HEK293 (cell line): ENCODE data around the gene SLAMF6.

Experiments
- CTCF ChIP-seq: fragments of 450-650 bp; formaldehyde crosslinking; IDR thresholded peaks from 2 replicates; pipeline ENCODE4 v1.5.1; 2016; ENCODE audit warnings: missing biosample characterization, missing genetic modification characterization
- KLF1 ChIP-seq: fragments of 450-650 bp; formaldehyde crosslinking; IDR thresholded peaks from 2 replicates; pipeline ENCODE4 v1.5.1; 2016; ENCODE audit warnings: missing biosample characterization, missing genetic modification characterization
- PBX3 ChIP-seq: sonication (generic); formaldehyde crosslinking; IDR thresholded peaks from 2 replicates; pipeline ENCODE4 v1.8.1; 2022; ENCODE audit warnings: mild to moderate bottlenecking, moderate library complexity, missing genetic modification reagents
- REST ChIP-seq: fragments of 450-650 bp; formaldehyde crosslinking; IDR thresholded peaks from 2 replicates; pipeline ENCODE4 v1.5.1; 2016; ENCODE audit warnings: missing biosample characterization, missing genetic modification characterization
- SCRT2 ChIP-seq: fragments of 450-650 bp; formaldehyde crosslinking; IDR thresholded peaks from 2 replicates; pipeline ENCODE4 v1.5.1; 2016; ENCODE audit warnings: missing biosample characterization, missing genetic modification characterization
- TRIM28 ChIP-seq: IDR thresholded peaks from 2 replicates; pipeline ENCODE4 v1.6.1; 2011; ENCODE audit warnings: low read length, control low read depth, borderline replicate concordance
- ZBTB20 ChIP-seq: fragments of 450-650 bp; formaldehyde crosslinking; IDR thresholded peaks from 2 replicates; pipeline ENCODE4 v1.5.1; 2016; ENCODE audit warnings: missing biosample characterization, missing genetic modification characterization
- ZNF121 ChIP-seq: fragments of 450-650 bp; formaldehyde crosslinking; IDR thresholded peaks from 2 replicates; pipeline ENCODE4 v1.5.1; 2016; ENCODE audit warnings: missing biosample characterization, missing genetic modification characterization
- ZNF24 ChIP-seq: fragments of 450-650 bp; formaldehyde crosslinking; IDR thresholded peaks from 2 replicates; pipeline ENCODE4 v1.5.1; 2016; ENCODE audit warnings: missing biosample characterization, missing genetic modification characterization
- ZNF274 ChIP-seq, 2 experiments: fragments of 200-500 bp in 1 of 2; fragments of 450-650 bp in 1 of 2; sonication (Bioruptor generic) in 1 of 2; formaldehyde crosslinking in 1 of 2; IDR thresholded peaks; 2 replicates each; pipeline versions ENCODE4 v1.5.1 to v1.6.1; 2014 to 2016; ENCODE audit warnings: borderline replicate concordance in 1 of 2, inconsistent platforms in 1 of 2, low read length in 1 of 2, missing biosample characterization in 1 of 2, missing genetic modification characterization in 1 of 2
- ZNF398 ChIP-seq: fragments of 450-650 bp; formaldehyde crosslinking; IDR thresholded peaks from 2 replicates; pipeline ENCODE4 v1.5.1; 2017; ENCODE audit warnings: missing biosample characterization, missing genetic modification characterization
- ZNF473 ChIP-seq: fragments of 450-650 bp; formaldehyde crosslinking; IDR thresholded peaks from 2 replicates; pipeline ENCODE4 v1.5.1; 2017; ENCODE audit warnings: missing biosample characterization, missing genetic modification characterization
- ZXDB ChIP-seq: fragments of 450-650 bp; formaldehyde crosslinking; IDR thresholded peaks from 2 replicates; pipeline ENCODE4 v1.5.1; 2016; ENCODE audit warnings: missing biosample characterization, missing genetic modification characterization

- TF ChIP-seq ZXDB (no peak), ZNF274 (IDR thresholded peaks at IDR 0.05; ENCODE audit: low read length) (no peak), ZNF274 (tag by site-specific recombination; IDR thresholded peaks at IDR 0.05; ENCODE audit: borderline replicate concordance) (no peak), REST (tag by site-specific recombination) (no peak), ZNF24 (no peak), TRIM28 (no peak), CTCF (no peak), ZNF398 (tag by site-specific recombination) (no peak), PBX3 (CRISPR knock-in tag) (no peak), ZNF473 (tag by site-specific recombination) (no peak), SCRT2 (tag by site-specific recombination) (no peak), KLF1 (no peak), ZNF121 (tag by site-specific recombination) (no peak), ZBTB20 (tag by site-specific recombination) (no peak)
Observed at GRCh38 chr1:160465123-160465522, 57.9 kb downstream of the SLAMF6 start.
